Measurements from ENCODE around the gene PRF1. TPM values are rescaled to one million over a fixed set of nuclear protein-coding genes. Genes with fewer than 3 reads are reported as not detected.
A peak's percentile ranks its signal among the peaks of the same experiment; 100 is the strongest.

PRF1 gene
- total RNA-seq, 1 donor from 2014 or later: not detected

DNA sequence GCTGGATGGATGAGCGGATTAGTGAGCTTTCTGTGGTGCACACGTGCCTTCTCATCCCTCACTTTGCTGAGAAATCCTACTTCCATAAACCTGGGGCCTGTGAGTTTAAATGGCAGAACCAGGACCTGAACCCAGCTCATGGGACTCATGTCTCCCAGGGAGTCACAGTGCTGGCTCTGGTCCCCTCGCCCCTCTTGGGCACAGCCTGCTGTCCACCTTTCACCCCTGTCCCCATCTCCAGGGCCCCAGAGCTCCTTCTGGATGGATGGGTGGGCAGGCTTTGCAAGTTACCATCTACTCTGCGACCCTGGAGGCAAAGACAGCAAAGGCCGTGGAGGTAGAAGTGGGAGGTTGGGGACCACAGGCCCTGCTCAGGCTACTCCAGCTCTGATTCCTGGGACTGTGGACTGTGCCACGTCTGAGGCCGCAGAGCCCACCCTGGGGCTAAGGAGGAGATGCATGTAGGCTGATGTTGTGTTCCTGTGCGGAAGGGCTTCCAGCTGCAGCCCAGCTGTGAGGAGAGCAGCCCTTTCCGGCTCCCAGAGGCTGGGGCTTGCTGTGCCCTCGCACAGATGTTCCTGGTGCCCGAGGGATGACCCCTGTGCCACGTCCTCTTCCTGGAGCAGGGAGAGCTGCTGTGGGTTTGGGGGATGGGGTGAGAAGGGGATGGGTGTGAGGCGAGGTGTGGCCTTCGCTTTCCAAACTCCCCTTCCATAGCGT lies 40.3 kb downstream of the PRF1 start:
- no peaks in the 10 kb centered on the region for H3K36me3 Mint-ChIP-seq (ENCODE audit: low read depth)
- TF ChIP-seq, protein P1, sequence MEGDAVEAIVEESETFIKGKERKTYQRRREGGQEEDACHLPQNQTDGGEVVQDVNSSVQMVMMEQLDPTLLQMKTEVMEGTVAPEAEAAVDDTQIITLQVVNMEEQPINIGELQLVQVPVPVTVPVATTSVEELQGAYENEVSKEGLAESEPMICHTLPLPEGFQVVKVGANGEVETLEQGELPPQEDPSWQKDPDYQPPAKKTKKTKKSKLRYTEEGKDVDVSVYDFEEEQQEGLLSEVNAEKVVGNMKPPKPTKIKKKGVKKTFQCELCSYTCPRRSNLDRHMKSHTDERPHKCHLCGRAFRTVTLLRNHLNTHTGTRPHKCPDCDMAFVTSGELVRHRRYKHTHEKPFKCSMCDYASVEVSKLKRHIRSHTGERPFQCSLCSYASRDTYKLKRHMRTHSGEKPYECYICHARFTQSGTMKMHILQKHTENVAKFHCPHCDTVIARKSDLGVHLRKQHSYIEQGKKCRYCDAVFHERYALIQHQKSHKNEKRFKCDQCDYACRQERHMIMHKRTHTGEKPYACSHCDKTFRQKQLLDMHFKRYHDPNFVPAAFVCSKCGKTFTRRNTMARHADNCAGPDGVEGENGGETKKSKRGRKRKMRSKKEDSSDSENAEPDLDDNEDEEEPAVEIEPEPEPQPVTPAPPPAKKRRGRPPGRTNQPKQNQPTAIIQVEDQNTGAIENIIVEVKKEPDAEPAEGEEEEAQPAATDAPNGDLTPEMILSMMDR (IDR thresholded peaks at IDR 0.05): no peak
- H3K4me1 Mint-ChIP-seq (ENCODE audit: low read depth): peaks cover 18% of the 10 kb centered on the region
- no peak overlapping the region for H3K4me3 Mint-ChIP-seq (ENCODE audit: unreplicated experiment)
- H3K27me3 Mint-ChIP-seq (ENCODE audit: low read depth): no peaks in the 10 kb centered on the region
- H3K9me3 Mint-ChIP-seq (ENCODE audit: low read depth): no peaks in the 10 kb centered on the region
- peak; percentile 74 for DNase-seq (ENCODE audit: low spot score)
- H3K27ac Mint-ChIP-seq (ENCODE audit: unreplicated experiment): no peak overlapping the region

DNA sequence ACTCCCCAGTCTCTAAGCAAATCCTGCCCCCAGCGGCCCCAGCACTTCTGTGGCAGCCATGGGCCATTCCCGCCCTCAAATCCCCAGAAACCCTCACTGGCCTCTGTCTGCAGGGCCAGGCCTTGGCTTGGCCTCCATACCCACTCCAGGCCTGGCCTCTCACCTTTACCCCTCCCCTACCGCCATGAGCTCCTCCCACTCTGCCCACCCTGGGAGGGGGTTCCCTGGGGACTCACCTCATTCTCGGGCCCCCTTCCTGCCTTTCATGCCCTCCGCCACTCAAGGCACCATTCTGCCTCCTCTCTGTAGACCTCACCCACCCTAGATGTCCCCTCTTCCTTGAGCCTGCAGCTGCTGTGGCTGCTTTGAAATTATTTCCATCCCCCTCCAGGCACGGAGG lies 41.0 kb downstream of the PRF1 start:
- no peak overlapping the region for H3K27ac Mint-ChIP-seq (ENCODE audit: unreplicated experiment)
- TF ChIP-seq, protein P1 (IDR thresholded peaks at IDR 0.05): no peak

DNA sequence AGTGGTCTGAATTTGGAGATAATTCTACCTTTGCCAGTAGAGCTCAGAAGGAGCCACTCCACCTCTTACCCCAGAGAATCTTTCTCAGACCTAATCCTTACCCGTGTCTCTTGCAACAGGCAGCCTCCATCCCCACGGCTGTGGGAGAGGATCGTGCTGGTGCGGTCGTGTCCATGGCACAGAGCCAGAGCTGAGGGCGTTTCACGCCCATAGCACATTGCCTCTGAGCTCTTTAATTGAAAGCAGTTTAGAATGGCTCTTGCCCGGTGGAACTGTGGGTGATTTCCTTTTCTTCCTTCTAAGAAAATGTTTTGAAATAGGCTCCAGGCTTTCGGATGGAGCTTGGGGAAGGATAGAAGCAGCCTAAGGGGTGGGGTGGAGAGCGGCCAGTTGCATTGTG lies 41.5 kb downstream of the PRF1 start:
- TF ChIP-seq, protein P1 (IDR thresholded peaks at IDR 0.05): no peak
- H3K27me3 Mint-ChIP-seq (ENCODE audit: low read depth): no peaks in the 10 kb centered on the region
- peaks cover 18% of the 10 kb centered on the region for H3K4me1 Mint-ChIP-seq (ENCODE audit: low read depth)
- no peak overlapping the region for H3K4me3 Mint-ChIP-seq (ENCODE audit: unreplicated experiment)
- H3K9me3 Mint-ChIP-seq (ENCODE audit: low read depth): no peaks in the 10 kb centered on the region
- H3K36me3 Mint-ChIP-seq (ENCODE audit: low read depth): no peaks in the 10 kb centered on the region
- no peak overlapping the region for H3K27ac Mint-ChIP-seq (ENCODE audit: unreplicated experiment)
- no peak for DNase-seq (ENCODE audit: low spot score)

More for the DNA sequence above, 41.0 kb downstream of the PRF1 start:
- H3K36me3 Mint-ChIP-seq (ENCODE audit: low read depth): no peaks in the 10 kb centered on the region
- H3K4me1 Mint-ChIP-seq (ENCODE audit: low read depth): peaks cover 18% of the 10 kb centered on the region
- no peaks in the 10 kb centered on the region for H3K9me3 Mint-ChIP-seq (ENCODE audit: low read depth)
- H3K27me3 Mint-ChIP-seq (ENCODE audit: low read depth): no peaks in the 10 kb centered on the region
- DNase-seq (ENCODE audit: low spot score): peak; percentile 50
- H3K4me3 Mint-ChIP-seq (ENCODE audit: unreplicated experiment): no peak overlapping the region

DNA sequence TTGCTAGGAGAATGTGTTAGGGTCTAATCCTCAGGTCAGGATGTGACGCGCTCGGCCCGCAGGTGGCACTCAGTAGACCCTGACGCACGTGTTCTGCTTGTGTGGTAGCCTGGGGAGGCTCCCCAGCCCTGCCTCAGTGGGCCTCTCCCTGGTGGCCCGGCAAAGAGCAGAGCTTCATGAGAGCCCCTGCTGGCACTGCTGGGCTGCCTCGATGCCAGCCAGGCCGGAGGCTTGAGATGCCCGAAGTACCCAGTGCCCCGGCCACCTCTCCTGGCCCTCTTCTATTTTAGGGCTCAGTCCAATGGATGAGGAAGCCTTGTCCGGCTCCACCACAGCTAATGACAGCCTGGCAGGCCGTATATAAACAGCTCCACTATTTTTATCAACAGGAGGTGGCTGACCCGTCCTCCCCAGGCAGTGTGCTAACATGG lies 42.0 kb downstream of the PRF1 start:
- TF ChIP-seq, protein P1 (IDR thresholded peaks at IDR 0.05): no peak
- Mint-ChIP-seq H3K36me3 (ENCODE audit: low read depth) (no peaks in the 10 kb centered on the region), H3K4me1 (ENCODE audit: low read depth) (peaks cover 18% of the 10 kb centered on the region), H3K27me3 (ENCODE audit: low read depth) (no peaks in the 10 kb centered on the region), H3K4me3 (ENCODE audit: unreplicated experiment) (no peak overlapping the region), H3K9me3 (ENCODE audit: low read depth) (no peaks in the 10 kb centered on the region), H3K27ac (ENCODE audit: unreplicated experiment) (no peak overlapping the region)
- DNase-seq (ENCODE audit: low spot score): no peak

DNA sequence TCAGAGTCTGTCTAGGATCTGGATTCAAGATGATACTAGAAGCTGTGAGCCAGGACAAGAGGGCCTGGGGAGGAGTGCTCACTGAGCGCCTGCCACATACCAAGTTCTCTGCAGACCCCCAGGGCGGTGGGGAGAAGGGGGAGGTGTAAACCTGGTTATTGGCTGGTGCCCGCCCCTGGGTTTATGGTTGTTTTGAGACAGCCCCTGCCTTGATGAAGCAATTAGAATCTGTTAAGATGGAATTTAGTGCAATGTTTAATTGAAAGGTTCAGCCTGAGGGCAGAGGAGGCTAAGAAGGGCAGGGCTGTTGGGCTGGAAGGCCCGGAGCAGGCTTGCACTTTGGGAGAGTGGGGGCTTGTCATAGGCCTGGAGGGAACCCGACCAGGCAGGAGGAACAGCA lies 42.7 kb downstream of the PRF1 start:
- Mint-ChIP-seq H3K4me1 (ENCODE audit: low read depth) (peaks cover 18% of the 10 kb centered on the region), H3K9me3 (ENCODE audit: low read depth) (no peaks in the 10 kb centered on the region), H3K4me3 (ENCODE audit: unreplicated experiment) (no peak overlapping the region), H3K27me3 (ENCODE audit: low read depth) (no peaks in the 10 kb centered on the region), H3K27ac (ENCODE audit: unreplicated experiment) (no peak overlapping the region), H3K36me3 (ENCODE audit: low read depth) (no peaks in the 10 kb centered on the region)
- TF ChIP-seq, protein P1 (IDR thresholded peaks at IDR 0.05): no peak
- DNase-seq (ENCODE audit: low spot score): no peak

Measured in chondrocyte (in vitro differentiated cells).